NCI-H460 (cell line): ENCODE data around the gene TKTL1. TPM values are rescaled to one million over a fixed set of nuclear protein-coding genes. Genes with fewer than 3 reads are reported as not detected.
"Not testable (repeated sequence)": the region's sequence is repeated elsewhere in the genome, so short reads cannot be mapped to it uniquely, and the experiment has no call there.

ENCODE experiments used
- DNase-seq: peaks from one replicate; pipeline ENCODE4 v3.0.0-alpha.2; 2016; ENCODE audit warnings: low read depth; ENCODE audit errors: extremely low read depth
- polyA plus RNA-seq: library from polyadenylated mRNA; depleted of rRNA; stranded (reverse); fragments of >200 nt; gene quantifications from 2 replicates; pipeline ENCODE4 v1.2.3, GENCODE V29; 2014; cell fraction: nucleus; rRNA removed
- total RNA-seq: library from RNA; depleted of rRNA; stranded (reverse); fragments of >200 nt; shearing (Covaris generic); gene quantifications from 2 replicates; pipeline ENCODE4 v1.2.3, GENCODE V29; 2014; rRNA removed

The TKTL1 gene
- total RNA-seq, result not detected in 2 replicates
- not detected in 2 replicates for polyA plus RNA-seq

- DNase-seq, result no peak
Observed at GRCh38 chrX:154295664-154296310, at the start of gene TKTL1. Gene TKTL1, plus strand, starts transcription at chrX:154295795. Its CDS starts 65 bp downstream, at chrX:154295860.

- not testable (repeated sequence) for DNase-seq
Observed at GRCh38 chrX:154247377-154248045, 48.1 kb upstream of the TKTL1 start.

- not testable (repeated sequence) for DNase-seq
Observed at GRCh38 chrX:154248076-154248475, 47.5 kb upstream of the TKTL1 start.

GRCh38 chrX:154257282-154257681 lies 38.3 kb upstream of the TKTL1 start, which contains the start of gene OPN1MW3:
Gene OPN1MW3, plus strand, starts transcription at chrX:154257582. Its CDS starts 38 bp downstream, at chrX:154257620.
- not testable (repeated sequence) for DNase-seq

GRCh38 chrX:154258711-154259110 lies 36.9 kb upstream of the TKTL1 start:
- DNase-seq, result not testable (repeated sequence)

GRCh38 chrX:154263072-154263471 lies 32.5 kb upstream of the TKTL1 start:
- not testable (repeated sequence) for DNase-seq

GRCh38 chrX:154269245-154269644 lies 26.4 kb upstream of the TKTL1 start:
- DNase-seq, result not testable (repeated sequence)

GRCh38 chrX:154284489-154285338 lies 10.9 kb upstream of the TKTL1 start:
- not testable (repeated sequence) for DNase-seq

GRCh38 chrX:154286406-154286805 lies 9.2 kb upstream of the TKTL1 start:
- DNase-seq, result not testable (repeated sequence)

- DNase-seq, result no peak
Observed at GRCh38 chrX:154294791-154295574, 612 bp upstream of the TKTL1 start, which contains the start of gene TEX28. Gene TEX28, minus strand, starts transcription at chrX:154295124. Its CDS starts 3,007 bp downstream, at chrX:154292117.

- no peak for DNase-seq
Observed at GRCh38 chrX:154296731-154297130, 1.1 kb downstream of the TKTL1 start.

- DNase-seq, result no peak
Observed at GRCh38 chrX:154298312-154298711, 2.7 kb downstream of the TKTL1 start.

GRCh38 chrX:154300816-154301215 lies 5.2 kb downstream of the TKTL1 start:
- no peak for DNase-seq

GRCh38 chrX:154302998-154303397 lies 7.4 kb downstream of the TKTL1 start:
- not testable (repeated sequence) for DNase-seq

GRCh38 chrX:154303476-154303875 lies 7.9 kb downstream of the TKTL1 start:
- DNase-seq, result no peak

- DNase-seq, result no peak
Observed at GRCh38 chrX:154304846-154305245, 9.3 kb downstream of the TKTL1 start.

GRCh38 chrX:154305541-154306205 lies 10.1 kb downstream of the TKTL1 start:
- no peak for DNase-seq

GRCh38 chrX:154307202-154307601 lies 11.6 kb downstream of the TKTL1 start:
- no peak for DNase-seq

- DNase-seq, result peak; percentile 50
Observed at GRCh38 chrX:154308108-154308946, 12.7 kb downstream of the TKTL1 start.
